ENCODE data around the gene ITGA7. TPM values are rescaled to one million over a fixed set of nuclear protein-coding genes. Genes with fewer than 3 reads are reported as not detected.

Gene ITGA7
- 0.79 and 1.3 TPM in 2 replicates for total RNA-seq

GRCh38 chr12:55707841-55708694, at the start of gene ITGA7:
ITGA7 (minus strand) TSS chr12:55707904; CDS start chr12:55707682, 222 bp downstream.
- Histone ChIP-seq H3K36me3 (ENCODE audit: control insufficient read depth, insufficient read depth, low read length) (no peaks in the 10 kb centered on the region), H3K27me3 (ENCODE audit: control insufficient read depth, insufficient read depth, low read length) (peaks cover 29% of the 10 kb centered on the region), H3K4me3 (ENCODE audit: low read depth, low read length) (peak within 1 kb of the TSS; percentile 30)
- TF ChIP-seq CTCF (IDR thresholded peaks at IDR 0.05; ENCODE audit: insufficient read depth, low read length, severe bottlenecking): no peak
- no peak for FAIRE-seq
- DNase-seq (ENCODE audit: low read depth): no peak

GRCh38 chr12:55755246-55755645, 47.5 kb upstream of the ITGA7 start:
- FAIRE-seq: no peak
- DNase-seq (ENCODE audit: low read depth): no peak
- peaks cover 23% of the 10 kb centered on the region for H3K36me3 ChIP-seq (ENCODE audit: control insufficient read depth, insufficient read depth, low read length)
- no peak for TF ChIP-seq CTCF (IDR thresholded peaks at IDR 0.05; ENCODE audit: insufficient read depth, low read length, severe bottlenecking)
- no peak overlapping the region for H3K4me3 ChIP-seq (ENCODE audit: low read depth, low read length)
- H3K27me3 ChIP-seq (ENCODE audit: control insufficient read depth, insufficient read depth, low read length): no peaks in the 10 kb centered on the region

- DNase-seq (ENCODE audit: low read depth) (no peak), FAIRE-seq (no peak)
- no peak for TF ChIP-seq CTCF (IDR thresholded peaks at IDR 0.05; ENCODE audit: insufficient read depth, low read length, severe bottlenecking)
- Histone ChIP-seq H3K36me3 (ENCODE audit: control insufficient read depth, insufficient read depth, low read length) (peaks cover 6% of the 10 kb centered on the region), H3K27me3 (ENCODE audit: control insufficient read depth, insufficient read depth, low read length) (no peaks in the 10 kb centered on the region), H3K4me3 (ENCODE audit: low read depth, low read length) (no peak overlapping the region)
Observed at GRCh38 chr12:55748230-55748993, 40.7 kb upstream of the ITGA7 start.

- DNase-seq (ENCODE audit: low read depth) (no peak), FAIRE-seq (no peak)
- H3K27me3 ChIP-seq (ENCODE audit: control insufficient read depth, insufficient read depth, low read length): no peaks in the 10 kb centered on the region
- peaks cover 2% of the 10 kb centered on the region for H3K36me3 ChIP-seq (ENCODE audit: control insufficient read depth, insufficient read depth, low read length)
- no peak for TF ChIP-seq CTCF (IDR thresholded peaks at IDR 0.05; ENCODE audit: insufficient read depth, low read length, severe bottlenecking)
- no peak overlapping the region for H3K4me3 ChIP-seq (ENCODE audit: low read depth, low read length)
Observed at GRCh38 chr12:55746913-55747231, 39.2 kb upstream of the ITGA7 start.

DNA sequence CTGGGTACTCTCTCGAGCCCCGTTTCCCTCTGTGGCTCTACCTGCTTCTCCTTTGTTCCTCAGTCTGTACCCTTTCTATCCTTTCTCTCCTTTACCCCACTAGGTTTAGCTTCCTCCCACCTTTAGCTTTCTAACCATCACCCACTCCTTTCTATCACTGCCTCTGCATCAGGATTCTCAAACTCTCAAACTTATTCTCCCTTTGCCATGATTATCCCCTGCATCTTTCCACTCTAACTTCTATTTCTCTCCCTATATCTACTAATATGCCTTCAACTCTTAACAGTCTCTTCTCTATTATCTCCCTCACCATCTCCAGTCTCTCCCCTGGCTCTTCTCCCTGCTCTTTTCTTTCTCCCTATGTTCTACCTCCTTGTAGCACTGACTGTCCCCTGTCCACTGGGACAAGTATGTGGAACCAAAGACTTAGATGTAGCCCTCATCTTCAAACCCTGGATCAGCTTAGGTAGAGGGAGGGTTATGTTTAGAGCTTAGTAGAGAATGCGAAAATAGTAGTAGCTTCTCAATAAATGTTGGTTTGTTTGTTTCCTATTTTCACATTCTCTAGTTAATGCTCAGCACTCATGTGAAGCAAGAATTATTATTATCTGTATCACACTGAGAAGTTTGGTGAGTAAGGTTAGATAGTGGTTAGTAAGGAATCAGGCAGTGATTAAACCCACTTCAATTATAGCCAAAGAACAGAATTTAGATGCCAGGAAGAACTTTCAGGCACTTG, 38.6 kb upstream of the ITGA7 start:
- H3K4me3 ChIP-seq (ENCODE audit: low read depth, low read length): no peak overlapping the region
- FAIRE-seq: no peak

More for the DNA sequence above, 38.6 kb upstream of the ITGA7 start:
- TF ChIP-seq CTCF (IDR thresholded peaks at IDR 0.05; ENCODE audit: insufficient read depth, low read length, severe bottlenecking): no peak
- Histone ChIP-seq H3K27me3 (ENCODE audit: control insufficient read depth, insufficient read depth, low read length) (no peaks in the 10 kb centered on the region), H3K36me3 (ENCODE audit: control insufficient read depth, insufficient read depth, low read length) (no peaks in the 10 kb centered on the region)
- no peak for DNase-seq (ENCODE audit: low read depth)
